Keratinocyte (primary cell): ENCODE results near the gene CCT8L2.
"Not testable (repeated sequence)": the region's sequence is repeated elsewhere in the genome, so short reads cannot be mapped to it uniquely, and the experiment has no call there.

Experiments
- CTCF ChIP-seq, 3 experiments: IDR thresholded peaks in 1 of 3; conservative IDR thresholded peaks in 1 of 3; optimal IDR thresholded peaks in 1 of 3; 2 replicates in 2 of 3; 3 replicates in 1 of 3; pipeline versions ENCODE3 to v1.5.1; 2011; ENCODE audit warnings: low read length in 3 of 3, mild to moderate bottlenecking in 3 of 3, moderate library complexity in 2 of 3, control low read depth in 1 of 3, inconsistent platforms in 1 of 3; ENCODE audit not compliant: insufficient read depth in 2 of 3; ENCODE audit errors: extremely low read depth in 1 of 3
- EZH2 ChIP-seq: IDR thresholded peaks from one replicate; pipeline ENCODE4 v1.6.1; 2012; ENCODE audit warnings: inconsistent platforms, mild to moderate bottlenecking, low read length, moderate library complexity

DNA sequence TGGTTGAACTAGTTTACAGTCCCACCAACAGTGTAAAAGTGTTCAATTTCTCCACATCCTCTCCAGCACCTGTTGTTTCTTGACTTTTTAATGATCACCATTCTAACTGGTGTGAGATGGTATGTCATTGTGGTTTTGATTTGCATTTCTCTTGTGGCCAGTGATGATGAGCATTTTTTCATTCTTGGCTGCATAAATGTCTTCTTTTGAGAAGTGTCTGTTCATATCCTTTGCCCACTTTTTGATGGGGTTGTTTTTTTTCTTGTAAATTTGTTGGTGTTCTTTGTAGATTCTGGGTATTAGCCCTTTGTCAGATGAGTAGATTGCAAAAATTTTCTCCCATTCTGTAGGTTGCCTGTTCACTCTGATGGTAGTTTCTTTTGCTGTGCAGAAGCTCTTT lies 41.5 kb upstream of the CCT8L2 start:
- not testable (repeated sequence) for TF ChIP-seq CTCF (optimal IDR thresholded peaks at IDR 0.05 in 1 of 3, IDR thresholded peaks at IDR 0.05 in 1 of 3, conservative IDR thresholded peaks at IDR 0.05 in 1 of 3; ENCODE audit: extremely low read depth in 1 of 3, insufficient read depth in 2 of 3, low read length in 3 of 3); EZH2
